K562 (cell line): ENCODE results near the gene CLGN. TPM values are rescaled to one million over a fixed set of nuclear protein-coding genes. Genes with fewer than 3 reads are reported as not detected.

Source experiments
- ATAC-seq: fragments of 200-7000 bp; cut with Tn5 transposase; 3 replicates; pipeline ENCODE4 v1.9.1; 2020; ENCODE audit warnings: moderate library complexity
- BruUV-seq: library from RNA; stranded (reverse); fragments of 400-500 nt; replicated peaks from 2 replicates; lab custom pipeline; 2021; lab: Mats Ljungman, UMichigan
- CTCF ChIA-PET: fragments of 300-600 bp; formaldehyde crosslinking; extraction: SDS; loops from one replicate; lab custom pipeline; 2021; ENCODE audit warnings: low intra/inter-chr PET ratio; lab: Yijun Ruan, JAX
- POLR2A ChIA-PET: fragments of 300-600, 350-650 bp; sonication (Branson Sonifier 250); formaldehyde crosslinking; extraction: SDS; loops from one replicate; lab custom pipeline; 2021; ENCODE audit warnings: antibody characterized with exemption, inconsistent platforms; lab: Yijun Ruan, JAX
- DNase-seq, 4 experiments: peaks; one replicate each; pipeline versions ENCODE4 v3.0.0 to v3.0.0-alpha.2; 2011 to 2018; ENCODE audit warnings: low spot score in 3 of 4, mixed read lengths in 3 of 4; ENCODE audit errors: extremely low read depth in 1 of 4
- FAIRE-seq: peaks from 2 replicates; lab custom pipeline; 2011; peaks lifted over from hg19 to GRCh38; lab: Jason Lieb, UNC
- H2AFZ ChIP-seq: 2 replicates; pipeline ENCODE4 v1.6.0; 2011; ENCODE audit warnings: low read depth, low read length, control low read depth, inconsistent platforms
- H3K27ac ChIP-seq: fragments of 200-600 bp; 3 replicates; pipeline ENCODE4 v1.8.0; 2011; ENCODE audit warnings: low read depth, mild to moderate bottlenecking, control low read depth, inconsistent platforms, low read length, moderate library complexity, mixed read lengths; ENCODE audit errors: extremely low read depth
- H3K27me3 ChIP-seq, 2 experiments: fragments of 300-600 bp in 1 of 2; 2 replicates in 1 of 2; 3 replicates in 1 of 2; pipeline versions ENCODE4 v1.6.0 to v1.8.0; 2011; ENCODE audit warnings: inconsistent platforms in 2 of 2, low read length in 2 of 2, mild to moderate bottlenecking in 1 of 2, mixed read lengths in 1 of 2, moderate library complexity in 1 of 2; ENCODE audit not compliant: control insufficient read depth in 2 of 2, insufficient read depth in 2 of 2
- H3K36me3 ChIP-seq: fragments of 300-600 bp; 3 replicates; pipeline ENCODE4 v1.8.0; 2011; ENCODE audit warnings: mild to moderate bottlenecking, low read length, inconsistent platforms; ENCODE audit not compliant: control insufficient read depth, insufficient read depth
- H3K4me1 ChIP-seq, 2 experiments: fragments of 200-600 bp in 1 of 2; replicated peaks in 1 of 2; 2 replicates in 1 of 2; 3 replicates in 1 of 2; pipeline versions ENCODE4 v1.5.1 to v1.8.0; 2011; ENCODE audit warnings: inconsistent platforms in 2 of 2, low read length in 2 of 2, mild to moderate bottlenecking in 1 of 2, mixed read lengths in 1 of 2, moderate library complexity in 1 of 2; ENCODE audit not compliant: control insufficient read depth in 2 of 2, insufficient read depth in 2 of 2
- H3K4me2 ChIP-seq: 2 replicates; pipeline ENCODE4 v1.6.1; 2011; ENCODE audit warnings: low read length, control low read depth, inconsistent platforms, mixed read lengths; ENCODE audit not compliant: insufficient read depth
- H3K4me3 ChIP-seq: fragments of 200-600 bp; sonication (generic), shearing (Covaris generic); 2 replicates; pipeline ENCODE4 v1.5.1; 2016; ENCODE audit warnings: control low read depth, inconsistent platforms
- H3K79me2 ChIP-seq: fragments of 200-600 bp; 3 replicates; pipeline ENCODE4 v1.8.0; 2011; ENCODE audit warnings: low read length, inconsistent platforms; ENCODE audit not compliant: control insufficient read depth, insufficient read depth
- H3K9ac ChIP-seq, 2 experiments: 2 replicates each; pipeline versions ENCODE4 v1.6.0 to v1.6.1; 2011; ENCODE audit warnings: low read depth in 2 of 2, low read length in 2 of 2, control low read depth in 1 of 2, inconsistent platforms in 1 of 2, mild to moderate bottlenecking in 1 of 2, mixed read lengths in 1 of 2; ENCODE audit not compliant: insufficient read depth in 1 of 2
- H3K9me1 ChIP-seq: one replicate; pipeline ENCODE4 v1.6.0; 2011; ENCODE audit warnings: inconsistent platforms, mild to moderate bottlenecking, low read length, moderate library complexity; ENCODE audit not compliant: control insufficient read depth, insufficient read depth
- H3K9me3 ChIP-seq: replicated peaks from 2 replicates; pipeline ENCODE4 v1.5.1; 2011; ENCODE audit warnings: low read depth, low read length, inconsistent platforms; ENCODE audit not compliant: control insufficient read depth, insufficient read depth
- H4K20me1 ChIP-seq: replicated peaks from 2 replicates; pipeline ENCODE4 v1.6.1; 2011; ENCODE audit warnings: low read length, inconsistent platforms, mixed read lengths; ENCODE audit not compliant: control insufficient read depth, insufficient read depth
- CAMTA2 ChIP-seq: fragments of 250-450 bp; sonication (Bioruptor Pico); conservative IDR thresholded peaks from 2 replicates; pipeline ENCODE4 v1.5.1; 2022
- CREBBP ChIP-seq: IDR thresholded peaks from one replicate; pipeline ENCODE4 v1.6.1; 2012; ENCODE audit warnings: low read depth, mild to moderate bottlenecking, control low read depth, inconsistent platforms, low read length
- GATAD2B ChIP-seq: fragments of 450-650 bp; IDR thresholded peaks from 2 replicates; pipeline ENCODE4 v1.6.1; 2017; ENCODE audit warnings: mild to moderate bottlenecking, borderline replicate concordance
- MBD1 ChIP-seq: fragments of 250-450 bp; sonication (Bioruptor Pico); IDR thresholded peaks from 2 replicates; pipeline ENCODE4 v1.8.0; 2022; ENCODE audit warnings: inconsistent platforms
- MGA ChIP-seq: fragments of 450-650 bp; IDR thresholded peaks from 2 replicates; pipeline ENCODE4 v1.6.1; 2016; ENCODE audit warnings: mild to moderate bottlenecking, moderate library complexity
- TRIM28 ChIP-seq: fragments of 450-650 bp; IDR thresholded peaks from 2 replicates; pipeline ENCODE4 v1.6.1; 2017
- VEZF1 ChIP-seq: fragments of 200-800 bp; sonication (Bioruptor generic); IDR thresholded peaks from 2 replicates; pipeline ENCODE4 v1.6.1; 2017; ENCODE audit warnings: missing genetic modification characterization, missing compliant biosample characterization
- ZC3H8 ChIP-seq: fragments of 450-650 bp; IDR thresholded peaks from 2 replicates; pipeline ENCODE4 v1.6.1; 2017
- ZEB2 ChIP-seq: fragments of 450-650 bp; IDR thresholded peaks from 2 replicates; pipeline ENCODE4 v1.6.1; 2016
- in situ Hi-C: fragments of 300-500 bp; cut with MboI; formaldehyde crosslinking; loops from 4 replicates; pipeline ENCODE4 v1.15.0; 2018; ENCODE audit warnings: inconsistent platforms, mixed read lengths
- intact Hi-C: fragments of 100-400 bp; cut with micrococcal nuclease; formaldehyde crosslinking; loops from 2 replicates; pipeline ENCODE4 v1.14.2; 2022
- polyA plus RNA-seq, 8 experiments: library from polyadenylated mRNA; depleted of rRNA in 4 of 8; stranded (reverse) in 5 of 8; unstranded in 3 of 8; fragments of >200 nt; fragmentation: Nextera tagmentation in 2 of 8; fragmentation: Illumina TruSeq in 1 of 8; extraction: Ambion mirVana in 2 of 8; extraction: Trizol in 1 of 8; gene quantifications; 2 replicates each; pipeline versions ENCODE4 v1.2.1 to v1.2.3, GENCODE V29; 2011 to 2014; ENCODE audit warnings: inconsistent platforms in 1 of 8, missing spikeins in 1 of 8
- total RNA-seq, 7 experiments: library from RNA; depleted of rRNA in 6 of 7; stranded (reverse); fragments of >200 nt in 6 of 7; fragmentation: Illumina TruSeq in 2 of 7; extraction: Trizol in 2 of 7; gene quantifications; 2 replicates each; pipeline versions ENCODE4 v1.2.1 to v1.2.3, GENCODE V29; 2011 to 2021; ENCODE audit warnings: low replicate concordance in 1 of 7

The CLGN gene
- total and polyA plus RNA-seq, 9 of the 15 experiments (the other 6 are each of a cell fraction or from before 2014, with no cell fraction given): 0.22 to 3.6 (median 2.7) TPM

- H3K4me2 ChIP-seq: no peak overlapping the region
- no peaks in the 10 kb centered on the region for H3K27me3 ChIP-seq
- CTCF ChIA-PET: no interaction called here
- no peak for FAIRE-seq
- peaks cover 10% of the 10 kb centered on the region; the same call in 1 of the 3 replicates for H3K79me2 ChIP-seq
- no peaks in the 10 kb centered on the region for H3K9me3 ChIP-seq
- H3K27ac ChIP-seq: no peak overlapping the region
- H4K20me1 ChIP-seq: no peaks in the 10 kb centered on the region
- H3K4me3 ChIP-seq: no peak overlapping the region
- no peak overlapping the region for H2AFZ ChIP-seq
- DNase-seq: no peak
- intact Hi-C loops: no loop called here
- no TSS peak for BruUV-seq
- H3K36me3 ChIP-seq: peaks cover 14% of the 10 kb centered on the region; the same call in 1 of the 3 replicates
- no peaks in the 10 kb centered on the region for H3K4me1 ChIP-seq
- ATAC-seq: no peak
- no peaks in the 10 kb centered on the region for H3K9me1 ChIP-seq
- in situ Hi-C loops: no loop called here
- POLR2A ChIA-PET: interaction anchor here (0.8 to 1.6 kb wide), 3 partner anchors 8 to 11 kb away, joined by 3 to 4 read pairs (median 3); no protein-coding TSS in a partner anchor
- no peak overlapping the region for H3K9ac ChIP-seq
- TF ChIP-seq GATAD2B (no peak), MBD1 (CRISPR knock-in tag) (no peak), ZC3H8 (no peak), TRIM28 (no peak), VEZF1 (CRISPR knock-in tag) (no peak), CAMTA2 (CRISPR knock-in tag) (no peak), ZEB2 (no peak), MGA (no peak), CREBBP (no peak)
These were observed 44.7 kb downstream of the CLGN start for GRCh38 chr4:140382732-140383131.
